Esophagus squamous epithelium (tissue), 5 donors: ENCODE data around the gene TMEM198. TPM values are rescaled to one million over a fixed set of nuclear protein-coding genes. Genes with fewer than 3 reads are reported as not detected.

Experiments
- DNase-seq: peaks from one replicate; lab custom pipeline; 2025; lab: John Stamatoyannopoulos, UW
- H3K27ac ChIP-seq, 4 donors: fragments of 200-600 bp; sonication (generic); one replicate each; pipeline ENCODE4 v1.5.1; 2016 to 2019; ENCODE audit warnings: mild to moderate bottlenecking in 1 of 4
- H3K27me3 ChIP-seq, 4 donors: fragments of 200-600 bp; sonication (generic); 1 replicate in 3 of 4; 2 replicates in 1 of 4; pipeline versions ENCODE4 v1.5.1 to v1.6.0; 2017 to 2021; ENCODE audit warnings: antibody characterized with exemption in 1 of 4
- H3K36me3 ChIP-seq, 3 donors: fragments of 200-600 bp; sonication (generic); one replicate each; pipeline ENCODE4 v1.5.1; 2016 to 2019
- H3K4me1 ChIP-seq, 3 donors: fragments of 200-600 bp; sonication (generic); one replicate each; pipeline ENCODE4 v1.5.1; 2017 to 2019
- H3K4me3 ChIP-seq, 4 donors: fragments of 200-600 bp; sonication (generic); 1 replicate in 3 of 4; 2 replicates in 1 of 4; pipeline ENCODE4 v1.5.1; 2016 to 2019; ENCODE audit warnings: mild to moderate bottlenecking in 2 of 4, moderate library complexity in 1 of 4
- H3K9me3 ChIP-seq, 3 donors: fragments of 200-600 bp; sonication (generic); one replicate each; pipeline ENCODE4 v1.5.1; 2016 to 2019
- CTCF ChIP-seq, 6 experiments: fragments of 450-650 bp in 4 of 6; fragments of 200-600 bp in 2 of 6; sonication (generic) in 2 of 6; IDR thresholded peaks; one replicate each; pipeline ENCODE4 v1.5.1; 2016 to 2019; ENCODE audit warnings: antibody characterized with exemption in 6 of 6, mild to moderate bottlenecking in 4 of 6, moderate library complexity in 4 of 6
- POLR2A ChIP-seq, 4 donors: fragments of 450-650 bp; IDR thresholded peaks; one replicate each; pipeline ENCODE4 v1.6.1; 2017; ENCODE audit warnings: antibody characterized with exemption in 4 of 4, mild to moderate bottlenecking in 4 of 4, moderate library complexity in 3 of 4
- WGBS, 2 donors: methylation state at CpG; one replicate each; pipeline ENCODE4 v1.1.5; 2018; 5-methylcytosine and 5-hydroxymethylcytosine counted together
- intact Hi-C: fragments of 100-400 bp; cut with DNase I; formaldehyde crosslinking; loops from one replicate; pipeline ENCODE4 v1.15.0; 2022
- total RNA-seq, 4 donors: library from RNA; depleted of rRNA; stranded (reverse); fragments of >200 nt; gene quantifications; one replicate each; pipeline ENCODE4 v1.1.0, GENCODE V29; 2016
- donor health status: DM: yes; HTN: yes; CAD: no.

TMEM198 gene
- total RNA-seq, 4 donors from 2014 or later: 0.62 to 0.87 (median 0.78) TPM

DNA sequence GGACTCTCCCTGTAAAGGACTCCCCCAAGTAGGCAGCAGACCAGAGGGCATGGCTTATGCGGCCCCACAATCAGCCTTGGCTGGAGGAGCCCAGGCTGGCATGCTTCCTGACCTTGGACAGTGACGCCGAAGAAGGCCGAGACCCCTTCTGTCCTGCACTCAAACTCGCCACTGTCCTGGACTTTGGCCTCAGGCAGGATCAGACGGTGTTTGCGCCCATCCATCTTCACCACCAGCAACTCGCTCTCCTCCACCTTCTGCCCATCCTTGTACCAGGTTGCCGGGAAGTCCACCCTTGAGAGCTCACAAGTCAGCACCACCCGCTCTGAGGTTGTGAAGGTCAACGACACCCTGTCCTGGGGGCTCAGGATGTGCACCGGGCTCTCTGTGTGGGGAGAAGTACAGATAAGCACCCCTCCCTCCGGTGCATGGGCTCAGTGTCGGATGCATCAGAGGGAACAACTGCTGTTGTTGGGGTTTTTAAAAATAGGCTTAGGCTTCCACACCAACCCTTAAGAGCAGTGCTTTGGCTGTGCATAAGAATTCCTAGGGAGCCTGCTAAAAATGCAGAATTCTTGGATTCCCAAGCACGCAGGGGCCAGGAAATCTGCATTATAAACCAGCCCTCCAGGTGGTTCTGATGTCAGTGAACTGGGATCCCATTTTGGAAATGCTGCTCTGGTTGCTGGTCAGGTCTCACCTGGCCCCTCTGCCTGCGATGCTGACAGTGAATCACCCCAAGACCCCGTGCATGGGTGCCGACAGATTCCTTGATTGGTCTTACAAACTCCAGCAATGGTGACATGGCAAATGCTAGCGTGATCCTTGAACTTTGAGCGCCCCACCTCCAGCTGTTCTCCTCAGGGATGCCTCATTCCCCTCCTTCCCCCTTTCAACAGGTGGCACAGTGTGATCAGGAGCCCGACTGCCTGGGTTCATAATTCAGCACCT is 21.6 kb downstream of the TMEM198 start:
- no peak overlapping the region for H3K27ac ChIP-seq
- DNase-seq: no peak
- H3K4me3 ChIP-seq: no peak overlapping the region
- 84 to 88% methylated on average over 7 to 16 of the region's 21 CpGs for WGBS, 2 donors
- TF ChIP-seq POLR2A (IDR thresholded peaks at IDR 0.05) (no peak), CTCF (IDR thresholded peaks at IDR 0.05) (no peak)
- H3K4me1 ChIP-seq: peaks cover 4 to 12% (median 6%) of the 10 kb centered on the region in 3 donors
- peaks cover 0 to 7% (median 0%) of the 10 kb centered on the region in 4 donors for H3K27me3 ChIP-seq
- intact Hi-C loops: no loop called here
- peaks cover 0 to 44% (median 0%) of the 10 kb centered on the region in 3 donors for H3K36me3 ChIP-seq
- no peaks in the 10 kb centered on the region for H3K9me3 ChIP-seq

- TF ChIP-seq POLR2A (IDR thresholded peaks at IDR 0.05): no peak
- TF ChIP-seq CTCF (IDR thresholded peaks at IDR 0.05): no peak
- Histone ChIP-seq H3K27ac (no peak overlapping the region), H3K36me3 (peaks cover 0 to 44% (median 0%) of the 10 kb centered on the region in 3 donors), H3K27me3 (peaks cover 0 to 16% (median 0%) of the 10 kb centered on the region in 4 donors), H3K9me3 (no peaks in the 10 kb centered on the region), H3K4me3 (no peak overlapping the region), H3K4me1 (peaks cover 7 to 23% (median 9%) of the 10 kb centered on the region in 3 donors)
- intact Hi-C loops: no loop called here
- no peak for DNase-seq
- WGBS, 2 donors: 83% methylated on average over 8 of the region's 11 CpGs; no CpG with 5 or more reads in 1 of the 2 donors
These were observed 22.8 kb downstream of the TMEM198 start for GRCh38 chr2:219566640-219567039.

GRCh38 chr2:219567131-219567530 is 23.3 kb downstream of the TMEM198 start:
- intact Hi-C loops: no loop called here
- TF ChIP-seq POLR2A (IDR thresholded peaks at IDR 0.05): no peak
- TF ChIP-seq CTCF (IDR thresholded peaks at IDR 0.05): no peak

GRCh38 chr2:219567791-219568361 is 24.0 kb downstream of the TMEM198 start:
- Histone ChIP-seq H3K4me3 (no peak overlapping the region), H3K36me3 (peaks cover 0 to 31% (median 0%) of the 10 kb centered on the region in 3 donors), H3K9me3 (no peaks in the 10 kb centered on the region), H3K4me1 (peaks cover 8 to 29% (median 9%) of the 10 kb centered on the region in 3 donors), H3K27me3 (peaks cover 0 to 24% (median 0%) of the 10 kb centered on the region in 4 donors), H3K27ac (no peak overlapping the region)
- WGBS, 2 donors: 84 to 85% methylated on average over 5 to 15 of the region's 35 CpGs
- intact Hi-C loops: no loop called here
- no peak for DNase-seq
- no peak for TF ChIP-seq POLR2A (IDR thresholded peaks at IDR 0.05)
- no peak for TF ChIP-seq CTCF (IDR thresholded peaks at IDR 0.05)

More at GRCh38 chr2:219567131-219567530, 23.3 kb downstream of the TMEM198 start:
- 90 to 94% methylated on average over 9 to 14 of the region's 18 CpGs for WGBS, 2 donors
- DNase-seq: no peak
- Histone ChIP-seq H3K4me3 (no peak overlapping the region), H3K27me3 (peaks cover 0 to 19% (median 0%) of the 10 kb centered on the region in 4 donors), H3K36me3 (peaks cover 0 to 39% (median 0%) of the 10 kb centered on the region in 3 donors), H3K9me3 (no peaks in the 10 kb centered on the region), H3K27ac (no peak overlapping the region), H3K4me1 (peaks cover 8 to 27% (median 9%) of the 10 kb centered on the region in 3 donors)
